B cell (primary cell): ENCODE measurements around the gene TBX20.

ENCODE experiments used
- CTCF ChIP-seq: fragments of 200-600 bp; IDR thresholded peaks from one replicate; pipeline ENCODE4 v1.8.0; 2022; ENCODE audit warnings: antibody characterized with exemption, mild to moderate bottlenecking
- EZH2 ChIP-seq: IDR thresholded peaks from 2 replicates; pipeline ENCODE4 v1.6.1; 2012; ENCODE audit warnings: borderline replicate concordance, low read depth, mild to moderate bottlenecking, moderate library complexity, low read length; ENCODE audit not compliant: insufficient read depth, poor library complexity, severe bottlenecking

DNA sequence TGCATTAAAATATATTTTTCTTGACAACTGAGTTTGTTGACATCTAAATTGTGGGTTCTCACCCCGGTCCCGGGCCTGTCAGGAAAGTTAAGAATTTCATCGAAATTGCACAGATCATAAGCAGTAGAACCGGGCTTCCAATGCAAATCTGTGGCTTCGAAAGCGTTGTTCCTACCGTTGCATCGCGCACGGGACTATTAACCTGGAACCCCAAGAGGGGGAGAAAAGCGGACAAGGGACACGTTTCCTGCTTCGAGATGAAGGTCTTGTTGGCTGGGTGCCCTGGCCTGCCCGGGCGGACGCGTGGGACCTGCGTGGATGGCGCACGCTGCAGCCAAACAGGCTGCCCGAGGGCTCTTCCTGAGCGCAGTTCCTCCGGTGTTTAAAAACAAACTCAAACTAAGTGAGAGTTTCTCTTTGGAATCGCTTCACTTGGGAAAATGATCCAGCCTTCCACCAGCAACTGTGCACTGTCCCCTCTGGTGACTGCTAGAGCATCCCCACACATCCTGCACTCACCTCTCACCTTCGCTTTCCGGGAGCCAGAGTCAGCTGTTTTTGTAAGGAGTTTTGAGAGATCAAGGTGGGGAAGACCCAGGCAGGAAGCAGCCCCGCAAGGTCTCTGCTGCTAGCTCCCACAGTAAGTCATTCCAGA lies 5.1 kb upstream of the TBX20 start:
- TF ChIP-seq CTCF, result no peak
- no peak for TF ChIP-seq EZH2
